T1000 (cell line): Measurements from ENCODE around the gene LAP3.

ENCODE experiments used
- DNase-seq: peaks from one replicate; lab custom pipeline; 2025; ENCODE audit warnings: mixed read lengths; lab: John Stamatoyannopoulos, UW

The LAP3 gene

GRCh38 chr4:17619416-17620105, 42.6 kb downstream of the LAP3 start:
- DNase-seq: no peak

GRCh38 chr4:17623451-17624001, 46.5 kb downstream of the LAP3 start:
- no peak for DNase-seq

DNA sequence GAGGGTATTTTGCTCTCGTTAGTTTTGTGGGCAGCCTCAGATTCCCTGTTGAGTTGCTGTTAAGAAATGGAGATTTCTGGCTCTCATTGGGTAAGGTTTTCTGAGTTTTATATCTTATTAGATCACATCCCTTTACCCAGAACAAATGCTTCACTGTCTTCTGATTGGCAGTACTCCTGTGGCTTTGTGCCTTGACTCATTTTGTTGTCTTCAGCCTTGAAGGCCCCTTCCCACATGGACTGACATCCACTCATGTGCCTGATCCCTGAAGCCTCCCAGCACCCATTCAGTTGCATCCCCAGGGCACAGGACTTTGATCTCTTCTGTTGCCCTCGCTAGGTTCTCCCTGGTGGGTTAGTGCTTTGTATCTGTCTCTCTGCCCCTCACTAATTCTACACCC, 47.8 kb downstream of the LAP3 start:
- no peak for DNase-seq

GRCh38 chr4:17630228-17630627, 53.2 kb downstream of the LAP3 start:
- DNase-seq: no peak

DNA sequence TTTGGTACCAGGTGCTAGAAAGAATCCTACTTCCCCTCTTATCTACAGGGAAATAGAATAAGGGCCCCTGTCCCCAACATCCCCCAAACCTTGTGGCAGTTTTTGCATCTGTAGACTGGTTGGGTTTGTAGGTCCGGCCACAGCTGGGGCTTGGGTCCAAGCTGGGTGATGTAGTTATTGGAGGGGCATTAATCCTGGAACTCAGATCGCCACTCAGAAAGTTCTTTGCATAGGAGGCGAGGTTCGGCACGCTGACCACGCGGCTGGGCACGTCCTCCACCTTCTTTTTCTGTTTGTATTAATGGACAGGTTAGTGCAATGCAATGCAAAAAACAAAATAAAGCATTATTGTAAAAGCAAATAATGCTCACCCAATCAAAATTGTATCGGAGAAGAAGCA, 56.6 kb downstream of the LAP3 start:
- no peak for DNase-seq

DNA sequence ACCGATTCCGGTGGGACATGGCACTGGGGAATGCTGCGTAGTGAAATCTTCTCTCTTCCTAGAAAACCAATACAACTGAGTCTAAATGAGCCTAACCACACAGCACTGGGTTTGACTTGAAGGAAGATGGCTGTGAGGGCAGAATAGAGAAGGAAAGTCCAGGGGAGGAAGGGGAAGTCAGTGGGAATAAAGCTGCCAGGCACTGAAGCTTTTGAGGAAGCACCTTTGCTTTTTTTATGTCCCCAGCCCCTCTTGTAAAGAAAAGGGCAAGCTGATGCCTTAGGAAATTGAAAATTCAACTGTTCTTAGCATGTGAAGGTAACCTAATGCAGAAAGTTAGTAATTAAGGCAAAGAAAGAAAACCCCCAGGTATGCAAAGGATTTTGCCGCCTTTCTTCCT, 58.1 kb downstream of the LAP3 start:
- DNase-seq: no peak

- no peak for DNase-seq
Observed at GRCh38 chr4:17636341-17636695, 59.3 kb downstream of the LAP3 start.

DNA sequence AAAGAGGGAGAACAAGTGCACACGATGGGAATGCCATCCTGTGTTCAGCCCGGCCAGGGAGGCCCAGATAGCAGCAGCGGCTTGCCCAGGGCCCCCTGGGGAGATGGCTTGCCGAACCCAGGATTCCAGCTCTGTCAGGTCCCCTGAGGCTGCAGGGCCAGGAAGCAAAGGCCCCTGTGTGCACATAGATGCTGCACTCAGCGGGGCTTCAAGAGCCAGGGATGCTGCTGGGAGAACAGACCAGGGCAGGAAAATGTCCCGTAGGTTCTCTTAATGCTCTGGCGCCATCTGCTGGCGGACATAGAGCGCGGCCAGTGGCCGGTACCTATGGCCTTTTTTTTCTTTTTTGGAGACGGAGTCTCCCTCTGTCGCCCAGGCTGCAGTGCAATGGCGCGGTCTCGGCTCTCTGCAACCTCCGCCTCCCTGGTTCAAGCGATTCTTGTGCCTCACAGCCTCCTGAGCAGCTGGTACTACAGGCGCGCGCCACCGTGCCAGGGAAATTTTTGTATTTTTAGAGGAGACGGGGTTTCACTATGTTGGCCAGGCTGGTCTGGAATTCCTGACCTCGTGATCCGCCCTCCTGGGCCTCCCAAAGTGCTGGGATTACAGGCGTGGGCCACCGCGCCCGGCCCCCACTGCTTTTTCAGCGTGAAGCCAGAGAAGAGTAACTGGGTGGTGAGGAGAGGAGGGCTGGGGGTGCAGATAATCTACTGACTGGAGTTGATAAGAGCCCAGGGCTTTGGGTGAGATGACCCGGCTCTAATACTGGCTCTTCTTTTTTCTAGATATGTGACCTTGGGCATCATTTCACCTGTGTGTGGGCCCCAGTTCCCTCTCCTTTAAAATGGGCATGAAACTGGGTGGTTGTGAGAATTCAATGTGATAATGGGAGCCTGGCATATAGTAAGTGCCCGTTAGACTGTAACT, 60.0 kb downstream of the LAP3 start:
- peak; percentile 58 for DNase-seq

DNA sequence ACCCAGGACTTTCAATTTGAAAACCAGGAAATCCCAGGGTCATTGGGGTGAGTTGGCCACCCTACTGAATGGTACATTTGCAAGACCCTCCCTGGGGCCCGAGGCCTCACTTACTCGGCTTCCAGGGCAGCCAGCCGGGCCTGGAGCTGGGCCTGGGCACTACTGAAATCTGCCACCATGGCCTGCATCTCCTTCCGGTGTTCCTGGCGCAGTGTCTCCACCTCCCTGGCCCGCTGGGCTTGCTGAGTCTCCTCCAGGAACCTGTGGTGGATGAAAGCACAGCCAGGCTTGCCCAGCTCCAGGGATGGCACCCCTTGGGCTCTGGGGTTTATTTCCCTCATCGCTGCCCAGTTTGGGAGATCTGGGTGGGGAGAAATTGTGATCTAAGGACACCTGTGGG, 62.1 kb downstream of the LAP3 start:
- no peak for DNase-seq

DNA sequence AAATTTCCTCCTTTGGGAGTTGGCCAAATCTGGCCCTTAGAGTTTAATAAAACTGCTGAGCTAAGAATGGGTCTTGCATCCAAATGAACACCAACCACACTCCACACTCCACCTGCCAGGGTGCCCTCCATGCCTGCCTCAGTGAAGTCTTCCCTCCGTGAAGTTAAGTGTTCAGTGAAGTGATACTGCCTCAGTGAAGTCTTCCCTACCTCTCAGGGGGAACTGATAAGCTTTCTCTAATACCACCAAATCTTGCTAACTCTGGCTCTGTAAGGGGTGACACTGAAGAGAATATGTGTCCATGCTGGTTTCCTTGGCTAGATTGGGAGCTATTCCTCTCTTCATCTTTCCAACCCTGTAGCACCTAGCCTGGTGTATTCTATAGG, 65.4 kb downstream of the LAP3 start:
- DNase-seq: no peak

DNA sequence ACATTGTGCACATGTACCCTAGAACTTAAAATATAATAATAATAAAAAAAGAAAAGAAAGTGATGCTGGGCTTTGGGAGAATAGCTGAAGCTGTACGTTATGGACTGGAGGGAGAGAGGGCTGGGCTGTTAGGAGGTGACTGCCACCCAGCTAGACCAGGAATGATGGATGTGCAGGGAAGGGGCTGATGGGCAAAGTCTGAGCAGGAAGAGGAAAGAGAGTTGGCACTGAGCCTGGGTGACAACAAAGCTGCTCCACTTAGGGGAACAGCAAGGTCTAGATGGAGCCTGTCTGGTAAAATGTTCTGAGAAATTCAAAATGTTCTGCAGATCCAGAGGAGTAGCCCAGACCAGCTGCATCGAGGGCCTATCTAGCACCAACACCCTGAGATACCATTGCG, 69.7 kb downstream of the LAP3 start:
- DNase-seq: no peak

DNA sequence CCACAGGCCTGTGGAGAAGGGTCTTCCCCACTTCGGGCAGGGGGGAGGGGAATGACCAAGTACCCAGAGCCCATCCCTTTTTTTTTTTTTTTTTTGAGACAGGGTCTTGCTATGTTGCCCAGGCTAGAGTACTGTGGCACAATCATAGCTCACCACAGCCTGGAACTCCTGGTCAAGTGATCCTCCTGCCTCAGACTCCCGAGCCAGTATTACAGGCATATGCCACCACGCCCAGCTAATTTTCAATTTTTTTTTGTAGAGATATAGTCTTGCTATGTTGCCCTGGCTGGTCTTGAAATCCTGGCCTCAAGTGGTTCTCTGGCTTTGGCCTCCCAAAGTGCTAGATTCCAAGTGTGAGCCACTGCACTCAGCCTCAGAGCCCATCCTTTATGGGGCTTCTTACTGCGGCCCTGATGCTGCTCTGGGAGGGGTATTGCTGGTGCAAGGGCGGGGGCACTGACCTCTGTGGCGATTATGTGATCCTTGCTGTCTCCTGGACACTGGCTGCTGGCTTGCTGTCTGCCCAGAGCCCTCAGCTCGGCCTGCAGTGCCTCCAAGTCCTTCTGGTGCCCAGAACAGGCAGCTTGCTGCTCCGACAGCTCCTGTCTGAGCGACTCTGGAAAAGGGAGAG, 70.3 kb downstream of the LAP3 start:
- no peak for DNase-seq

DNA sequence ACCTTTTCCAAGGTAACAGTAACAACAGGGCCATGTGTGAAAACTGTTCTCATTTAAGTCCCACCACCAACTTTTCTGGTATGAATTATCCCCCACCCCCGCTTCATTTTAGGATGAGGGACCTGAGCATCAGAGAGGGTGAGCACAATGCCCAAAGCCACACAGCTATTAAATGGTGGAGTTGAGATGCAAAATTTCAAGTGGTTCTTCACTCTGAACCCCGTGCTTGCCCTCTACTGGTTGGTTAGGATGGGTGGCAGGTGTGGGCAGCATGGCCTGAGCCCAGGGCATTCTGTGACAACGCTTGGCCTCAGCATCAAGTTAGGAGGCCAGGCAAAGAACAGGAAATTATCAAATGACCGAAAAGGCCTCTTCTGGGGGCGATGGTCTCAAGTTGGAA, 70.9 kb downstream of the LAP3 start:
- no peak for DNase-seq

DNA sequence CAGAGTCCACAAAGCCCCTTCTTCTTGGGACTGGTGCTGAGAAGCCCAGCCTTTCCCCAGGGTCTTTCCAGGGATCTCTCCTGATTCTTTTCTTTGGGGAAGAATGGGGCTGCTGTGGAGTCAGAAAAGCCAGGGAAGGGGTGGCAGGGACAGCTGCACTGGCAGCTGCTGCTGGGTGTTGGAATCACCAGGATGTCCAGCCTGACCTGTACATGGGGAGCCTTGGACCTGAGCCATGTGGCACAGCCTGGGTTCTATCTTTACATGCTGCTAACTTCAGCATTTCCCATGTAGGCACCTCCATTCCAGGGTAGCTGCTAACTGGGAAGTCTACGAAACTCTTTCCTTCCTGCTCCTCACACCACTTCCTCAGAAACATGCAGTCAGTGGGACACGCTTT, 73.4 kb downstream of the LAP3 start:
- DNase-seq: no peak

- no peak for DNase-seq
Observed at GRCh38 chr4:17654701-17655100, 77.7 kb downstream of the LAP3 start.

- no peak for DNase-seq
Observed at GRCh38 chr4:17657090-17657489, 80.1 kb downstream of the LAP3 start.
